Brain microvascular endothelial cell (primary cell): ENCODE results near the gene ANKHD1.

Experiments used
- DNase-seq: peaks from one replicate; pipeline ENCODE4 v3.0.0-alpha.2; 2020
- H3K27ac ChIP-seq: fragments of 250-450 bp; sonication (Bioruptor Pico); 2 replicates; pipeline ENCODE4 v1.5.1; 2020; ENCODE audit warnings: mild to moderate bottlenecking, moderate library complexity
- H3K27me3 ChIP-seq: fragments of 250-450 bp; sonication (Bioruptor Pico); replicated peaks from 2 replicates; pipeline ENCODE4 v1.5.1; 2020; ENCODE audit warnings: mild to moderate bottlenecking
- H3K36me3 ChIP-seq: fragments of 250-450 bp; sonication (Bioruptor Pico); replicated peaks from 2 replicates; pipeline ENCODE4 v1.5.1; 2020; ENCODE audit warnings: mild to moderate bottlenecking
- H3K4me3 ChIP-seq: 2 replicates; pipeline ENCODE4 v1.5.1; 2011; ENCODE audit warnings: low read depth, mild to moderate bottlenecking, control low read depth, low read length, moderate library complexity
- CTCF ChIP-seq: IDR thresholded peaks from 2 replicates; pipeline ENCODE4 v1.5.1; 2011; ENCODE audit warnings: low read depth, mild to moderate bottlenecking, moderate library complexity, low read length, control low read depth, inconsistent platforms; ENCODE audit errors: missing control alignments
- in situ Hi-C: cut with HindIII; loops from 2 replicates; pipeline ENCODE4 v1.10.0; 2017; ENCODE audit warnings: low sequenced_read_pairs, low pct_ligation_motif_present

Gene ANKHD1

GRCh38 chr5:140401362-140402257, at the start of gene ANKHD1:
TSS of gene ANKHD1 (plus strand) at chr5:140401833. CDS start at chr5:140401968, 135 bp downstream.
- in situ Hi-C loops = no loop called here
- no peak for TF ChIP-seq CTCF
- Histone ChIP-seq H3K27ac (peak within 1 kb of the TSS; percentile 68), H3K27me3 (no peaks in the 10 kb centered on the region), H3K36me3 (no peaks in the 10 kb centered on the region), H3K4me3 (peak within 1 kb of the TSS; percentile 88)
- peak; percentile 100 for DNase-seq

GRCh38 chr5:140355546-140355945, 46.1 kb upstream of the ANKHD1 start:
- H3K27me3 ChIP-seq = no peaks in the 10 kb centered on the region
- H3K27ac ChIP-seq = no peak overlapping the region
- in situ Hi-C loops = no loop called here
- H3K36me3 ChIP-seq = no peaks in the 10 kb centered on the region
- no peak for DNase-seq
- TF ChIP-seq CTCF = no peak
- no peak overlapping the region for H3K4me3 ChIP-seq

GRCh38 chr5:140356853-140357725, 44.5 kb upstream of the ANKHD1 start:
- no peak for DNase-seq

GRCh38 chr5:140357726-140358093, 43.9 kb upstream of the ANKHD1 start:
- peak; percentile 95 for TF ChIP-seq CTCF
- H3K4me3 ChIP-seq = peak overlapping the region; percentile 15
- no peaks in the 10 kb centered on the region for H3K36me3 ChIP-seq
- peak; percentile 89 for DNase-seq
- no peaks in the 10 kb centered on the region for H3K27me3 ChIP-seq
- H3K27ac ChIP-seq = peak overlapping the region; percentile 41
- in situ Hi-C loops = no loop called here

More at GRCh38 chr5:140356853-140357725, 44.5 kb upstream of the ANKHD1 start:
- Histone ChIP-seq H3K27ac (no peak overlapping the region), H3K36me3 (no peaks in the 10 kb centered on the region), H3K4me3 (no peak overlapping the region), H3K27me3 (no peaks in the 10 kb centered on the region)
- in situ Hi-C loops = no loop called here
- TF ChIP-seq CTCF = no peak

GRCh38 chr5:140358738-140359310, 42.8 kb upstream of the ANKHD1 start:
- TF ChIP-seq CTCF = peak; percentile 79
- peak; percentile 48 for DNase-seq
- in situ Hi-C loops = no loop called here
- no peaks in the 10 kb centered on the region for H3K27me3 ChIP-seq
- H3K36me3 ChIP-seq = no peaks in the 10 kb centered on the region
- H3K4me3 ChIP-seq = no peak overlapping the region
- no peak overlapping the region for H3K27ac ChIP-seq
